KOPT-K1 (cell line): ENCODE results near the gene GALNT17.

Experiments used
- H3K27ac ChIP-seq: fragments of 200-600 bp; sonication (generic); 2 replicates; pipeline ENCODE4 v1.5.1; 2016; ENCODE audit warnings: antibody characterized with exemption, mild to moderate bottlenecking, low read depth, low read length; ENCODE audit not compliant: poor library complexity, severe bottlenecking
- H3K36me3 ChIP-seq: fragments of 200-600 bp; sonication (generic); 2 replicates; pipeline ENCODE4 v1.5.1; 2017; ENCODE audit warnings: antibody characterized with exemption, mild to moderate bottlenecking, low read length, moderate library complexity; ENCODE audit not compliant: insufficient read depth
- H3K9me3 ChIP-seq: fragments of 200-600 bp; sonication (generic); 2 replicates; pipeline ENCODE4 v1.5.1; 2017; ENCODE audit warnings: antibody characterized with exemption, low read length, mild to moderate bottlenecking; ENCODE audit not compliant: insufficient read depth, poor library complexity, severe bottlenecking

The GALNT17 gene

GRCh38 chr7:71272509-71273490, 140.9 kb downstream of the GALNT17 start:
- no peak overlapping the region for H3K27ac ChIP-seq
- no peaks in the 10 kb centered on the region for H3K9me3 ChIP-seq
- no peaks in the 10 kb centered on the region for H3K36me3 ChIP-seq

- Histone ChIP-seq H3K36me3 (no peaks in the 10 kb centered on the region), H3K27ac (no peak overlapping the region), H3K9me3 (no peaks in the 10 kb centered on the region)
These were observed 146.3 kb downstream of the GALNT17 start for GRCh38 chr7:71278257-71278656.

GRCh38 chr7:71281261-71281660, 149.3 kb downstream of the GALNT17 start:
- no peaks in the 10 kb centered on the region for H3K9me3 ChIP-seq
- no peaks in the 10 kb centered on the region for H3K36me3 ChIP-seq
- H3K27ac ChIP-seq = no peak overlapping the region

- Histone ChIP-seq H3K27ac (no peak overlapping the region), H3K9me3 (no peaks in the 10 kb centered on the region), H3K36me3 (no peaks in the 10 kb centered on the region)
These were observed 151.9 kb downstream of the GALNT17 start for GRCh38 chr7:71283802-71284201.

GRCh38 chr7:71285571-71286145, 153.7 kb downstream of the GALNT17 start:
- Histone ChIP-seq H3K36me3 (no peaks in the 10 kb centered on the region), H3K9me3 (no peaks in the 10 kb centered on the region), H3K27ac (no peak overlapping the region)

- Histone ChIP-seq H3K9me3 (no peaks in the 10 kb centered on the region), H3K27ac (no peak overlapping the region), H3K36me3 (no peaks in the 10 kb centered on the region)
These were observed 154.4 kb downstream of the GALNT17 start for GRCh38 chr7:71286336-71286735.

GRCh38 chr7:71286924-71287323, 155.0 kb downstream of the GALNT17 start:
- Histone ChIP-seq H3K9me3 (no peaks in the 10 kb centered on the region), H3K36me3 (no peaks in the 10 kb centered on the region), H3K27ac (no peak overlapping the region)

GRCh38 chr7:71290452-71290851, 158.5 kb downstream of the GALNT17 start:
- no peak overlapping the region for H3K27ac ChIP-seq
- H3K9me3 ChIP-seq = no peaks in the 10 kb centered on the region
- no peaks in the 10 kb centered on the region for H3K36me3 ChIP-seq

GRCh38 chr7:71298378-71298777, 166.4 kb downstream of the GALNT17 start:
- H3K27ac ChIP-seq = no peak overlapping the region
- no peaks in the 10 kb centered on the region for H3K36me3 ChIP-seq
- H3K9me3 ChIP-seq = no peaks in the 10 kb centered on the region

GRCh38 chr7:71300086-71300485, 168.1 kb downstream of the GALNT17 start:
- no peaks in the 10 kb centered on the region for H3K36me3 ChIP-seq
- no peaks in the 10 kb centered on the region for H3K9me3 ChIP-seq
- no peak overlapping the region for H3K27ac ChIP-seq

GRCh38 chr7:71300603-71301002, 168.7 kb downstream of the GALNT17 start:
- Histone ChIP-seq H3K9me3 (no peaks in the 10 kb centered on the region), H3K27ac (no peak overlapping the region), H3K36me3 (no peaks in the 10 kb centered on the region)

- H3K36me3 ChIP-seq = no peaks in the 10 kb centered on the region
- no peak overlapping the region for H3K27ac ChIP-seq
- no peaks in the 10 kb centered on the region for H3K9me3 ChIP-seq
These were observed 169.2 kb downstream of the GALNT17 start for GRCh38 chr7:71301167-71301566.

GRCh38 chr7:71303566-71303965, 171.6 kb downstream of the GALNT17 start:
- Histone ChIP-seq H3K27ac (no peak overlapping the region), H3K9me3 (no peaks in the 10 kb centered on the region), H3K36me3 (no peaks in the 10 kb centered on the region)

GRCh38 chr7:71308096-71308495, 176.2 kb downstream of the GALNT17 start:
- Histone ChIP-seq H3K9me3 (no peaks in the 10 kb centered on the region), H3K36me3 (no peaks in the 10 kb centered on the region), H3K27ac (no peak overlapping the region)

- Histone ChIP-seq H3K36me3 (no peaks in the 10 kb centered on the region), H3K9me3 (peaks cover 3% of the 10 kb centered on the region), H3K27ac (no peak overlapping the region)
These were observed 179.6 kb downstream of the GALNT17 start for GRCh38 chr7:71311576-71311975.
